GM19468 (cell line): Measurements from ENCODE around the gene SKAP2.

Source experiments
- ATAC-seq: cut with Tn5 transposase; IDR thresholded peaks from one replicate; pipeline ENCODE4 v1.9.1; 2021; ENCODE audit warnings: mild to moderate bottlenecking, moderate library complexity, moderate number of reproducible peaks; ENCODE audit not compliant: unreplicated experiment; ENCODE audit errors: extremely low read depth

The SKAP2 gene

GRCh38 chr7:26864309-26865093 is at the start of gene SKAP2:
TSS of gene SKAP2 (minus strand) at chr7:26864590. CDS start at chr7:26864429, 161 bp downstream.
- ATAC-seq = peak; percentile 85

GRCh38 chr7:26912933-26913536 is 48.6 kb upstream of the SKAP2 start:
- ATAC-seq = no peak

GRCh38 chr7:26912338-26912737 is 47.9 kb upstream of the SKAP2 start:
- no peak for ATAC-seq

- no peak for ATAC-seq
Measured at GRCh38 chr7:26910221-26910620, 45.8 kb upstream of the SKAP2 start.

GRCh38 chr7:26900251-26900650 is 35.9 kb upstream of the SKAP2 start:
- ATAC-seq = no peak

- no peak for ATAC-seq
Measured at GRCh38 chr7:26899519-26899918, 35.1 kb upstream of the SKAP2 start.

- ATAC-seq = no peak
Measured at GRCh38 chr7:26898891-26899290, 34.5 kb upstream of the SKAP2 start.

- ATAC-seq = no peak
Measured at GRCh38 chr7:26897928-26898327, 33.5 kb upstream of the SKAP2 start.

GRCh38 chr7:26891400-26892350 is 27.3 kb upstream of the SKAP2 start:
- ATAC-seq = no peak

GRCh38 chr7:26880852-26881251 is 16.5 kb upstream of the SKAP2 start:
- no peak for ATAC-seq

GRCh38 chr7:26879671-26880070 is 15.3 kb upstream of the SKAP2 start:
- ATAC-seq = no peak

GRCh38 chr7:26868841-26869495 is 4.6 kb upstream of the SKAP2 start:
- no peak for ATAC-seq

- peak; percentile 5 for ATAC-seq
Measured at GRCh38 chr7:26865094-26865388, 651 bp upstream of the SKAP2 start.

- ATAC-seq = no peak
Measured at GRCh38 chr7:26863518-26864308, 677 bp downstream of the SKAP2 start.

GRCh38 chr7:26862834-26863233 is 1.6 kb downstream of the SKAP2 start:
- no peak for ATAC-seq

GRCh38 chr7:26861050-26861449 is 3.3 kb downstream of the SKAP2 start:
- no peak for ATAC-seq

- ATAC-seq = no peak
Measured at GRCh38 chr7:26860361-26860760, 4.0 kb downstream of the SKAP2 start.

- no peak for ATAC-seq
Measured at GRCh38 chr7:26859720-26860119, 4.7 kb downstream of the SKAP2 start.

- no peak for ATAC-seq
Measured at GRCh38 chr7:26858735-26859134, 5.7 kb downstream of the SKAP2 start.
